SK-N-SH (cell line): ENCODE results near the gene PDIA6. TPM values are rescaled to one million over a fixed set of nuclear protein-coding genes. Genes with fewer than 3 reads are reported as not detected.

Source experiments
- CTCF ChIA-PET: fragments of 300-600, 350-600 bp; formaldehyde crosslinking; extraction: SDS; loops from one replicate; lab custom pipeline; 2021; lab: Yijun Ruan, JAX
- POLR2A ChIA-PET: fragments of 350-600 bp; sonication (Branson Sonifier 250); formaldehyde crosslinking; extraction: SDS; loops from one replicate; lab custom pipeline; 2020; ENCODE audit warnings: antibody characterized with exemption, inconsistent platforms; lab: Yijun Ruan, JAX
- DNase-seq: peaks from one replicate; pipeline ENCODE4 v3.0.0; 2012
- H2AFZ ChIP-seq: fragments of 200-600 bp; sonication (generic); 2 replicates; pipeline ENCODE4 v1.8.1; 2016; ENCODE audit warnings: antibody characterized with exemption, mild to moderate bottlenecking, low read depth
- H3F3A ChIP-seq: fragments of 200-600 bp; sonication (generic); replicated peaks from 2 replicates; pipeline ENCODE3; 2016; ENCODE audit warnings: antibody characterized with exemption, mild to moderate bottlenecking; ENCODE audit not compliant: insufficient read depth
- H3K27ac ChIP-seq, 2 experiments: fragments of 200-500 bp in 1 of 2; fragments of 200-600 bp in 1 of 2; sonication (Bioruptor generic) in 1 of 2; sonication (generic), shearing (Covaris generic) in 1 of 2; 2 replicates each; pipeline versions ENCODE4 v1.5.1 to v1.6.1; 2014 to 2016; ENCODE audit warnings: low read depth in 2 of 2, inconsistent platforms in 1 of 2, low read length in 1 of 2, mild to moderate bottlenecking in 1 of 2, mixed read lengths in 1 of 2
- H3K27me3 ChIP-seq: fragments of 200-600 bp; sonication (generic), shearing (Covaris generic); 2 replicates; pipeline ENCODE4 v1.6.1; 2016; ENCODE audit warnings: mixed run types; ENCODE audit not compliant: insufficient read depth
- H3K36me3 ChIP-seq, 2 experiments: fragments of 200-500 bp in 1 of 2; fragments of 200-600 bp in 1 of 2; sonication (Bioruptor generic) in 1 of 2; sonication (generic) in 1 of 2; replicated peaks in 1 of 2; 2 replicates each; pipeline versions ENCODE3 to v1.5.1; 2014 to 2016; ENCODE audit warnings: low read length in 1 of 2, mild to moderate bottlenecking in 1 of 2; ENCODE audit not compliant: insufficient read depth in 2 of 2, control insufficient read depth in 1 of 2
- H3K4me1 ChIP-seq, 2 experiments: fragments of 200-500 bp in 1 of 2; fragments of 200-600 bp in 1 of 2; sonication (Bioruptor generic) in 1 of 2; sonication (generic), shearing (Covaris generic) in 1 of 2; 2 replicates each; pipeline versions ENCODE4 v1.5.1 to v1.6.1; 2014 to 2016; ENCODE audit warnings: low read depth in 1 of 2, low read length in 1 of 2, mixed run types in 1 of 2; ENCODE audit not compliant: insufficient read depth in 2 of 2, control insufficient read depth in 1 of 2
- H3K4me2 ChIP-seq: fragments of 200-600 bp; sonication (generic), shearing (Covaris generic); 2 replicates; pipeline ENCODE4 v1.6.1; 2017; ENCODE audit warnings: mixed run types
- H3K4me3 ChIP-seq, 2 experiments: fragments of 200-500 bp in 1 of 2; fragments of 200-600 bp in 1 of 2; sonication (Bioruptor generic) in 1 of 2; sonication (generic), shearing (Covaris generic) in 1 of 2; 2 replicates each; pipeline versions ENCODE4 v1.5.1 to v1.8.1; 2014 to 2016; ENCODE audit warnings: low read depth in 2 of 2, inconsistent platforms in 1 of 2, low read length in 1 of 2, mild to moderate bottlenecking in 1 of 2, mixed read lengths in 1 of 2, moderate library complexity in 1 of 2
- H3K79me2 ChIP-seq: fragments of 200-600 bp; sonication (generic); 2 replicates; pipeline ENCODE4 v1.8.1; 2017; ENCODE audit warnings: mild to moderate bottlenecking; ENCODE audit not compliant: insufficient read depth
- H3K9ac ChIP-seq: fragments of 200-600 bp; sonication (generic); 2 replicates; pipeline ENCODE4 v1.6.1; 2017; ENCODE audit warnings: mixed run types
- H3K9me2 ChIP-seq: fragments of 200-600 bp; sonication (generic); 2 replicates; pipeline ENCODE4 v1.6.1; 2017; ENCODE audit warnings: mixed run types
- H3K9me3 ChIP-seq: fragments of 200-600 bp; sonication (generic); 2 replicates; pipeline ENCODE4 v1.6.1; 2017; ENCODE audit warnings: mixed run types, mild to moderate bottlenecking, moderate library complexity
- H4K20me1 ChIP-seq: fragments of 200-600 bp; sonication (generic); 2 replicates; pipeline ENCODE4 v1.6.1; 2017; ENCODE audit warnings: mild to moderate bottlenecking, mixed run types; ENCODE audit not compliant: insufficient read depth
- CHD2 ChIP-seq: fragments of 150-350 bp; IDR thresholded peaks from 2 replicates; pipeline ENCODE4 v1.6.1; 2018; ENCODE audit warnings: low read length; ENCODE audit not compliant: partially characterized antibody
- ELF1 ChIP-seq: IDR thresholded peaks from 2 replicates; pipeline ENCODE4 v1.4.0; 2012
- EZH2phosphoT487 ChIP-seq: fragments of 200-600 bp; sonication (generic); IDR thresholded peaks from 2 replicates; pipeline ENCODE4 v1.6.1; 2017; ENCODE audit warnings: low read depth, mixed run types, mild to moderate bottlenecking, antibody characterized with exemption, moderate library complexity, borderline replicate concordance
- FOSL2 ChIP-seq: IDR thresholded peaks from 2 replicates; pipeline ENCODE4 v1.4.0; 2012; ENCODE audit warnings: low read depth, mild to moderate bottlenecking, moderate library complexity, borderline replicate concordance
- GABPA ChIP-seq: IDR thresholded peaks from 2 replicates; pipeline ENCODE4 v1.4.0; 2012; ENCODE audit warnings: low read depth, mild to moderate bottlenecking
- JUND ChIP-seq: IDR thresholded peaks from 2 replicates; pipeline ENCODE4 v1.4.0; 2012
- MAX ChIP-seq: IDR thresholded peaks from 2 replicates; pipeline ENCODE4 v1.4.0; 2012; ENCODE audit warnings: low read depth
- MEF2A ChIP-seq: IDR thresholded peaks from 2 replicates; pipeline ENCODE4 v1.4.0; 2012; ENCODE audit warnings: low read depth, borderline replicate concordance
- MXI1 ChIP-seq: IDR thresholded peaks from 2 replicates; pipeline ENCODE4 v1.6.1; 2012; ENCODE audit warnings: mild to moderate bottlenecking, low read depth, low read length, improper control_type of control experiment
- POLR2AphosphoS5 ChIP-seq: IDR thresholded peaks from 2 replicates; pipeline ENCODE4 v1.6.1; 2012; ENCODE audit warnings: low read depth, low read length
- RCOR1 ChIP-seq: fragments of 150-350 bp; IDR thresholded peaks from 2 replicates; pipeline ENCODE4 v1.6.1; 2017; ENCODE audit warnings: antibody characterized with exemption, low read length
- RFX5 ChIP-seq: IDR thresholded peaks from 2 replicates; pipeline ENCODE4 v1.6.1; 2012; ENCODE audit warnings: mild to moderate bottlenecking, improper control_type of control experiment, low read length
- RXRA ChIP-seq: IDR thresholded peaks from 2 replicates; pipeline ENCODE4 v1.4.0; 2012; ENCODE audit warnings: low read depth, mild to moderate bottlenecking, borderline replicate concordance
- SIN3A ChIP-seq: IDR thresholded peaks from 2 replicates; pipeline ENCODE4 v1.6.1; 2012; ENCODE audit warnings: low read depth, mild to moderate bottlenecking, low read length, moderate library complexity, borderline replicate concordance
- SMC3 ChIP-seq: IDR thresholded peaks from 2 replicates; pipeline ENCODE4 v1.6.1; 2012; ENCODE audit warnings: low read depth, low read length, improper control_type of control experiment
- TAF1 ChIP-seq: IDR thresholded peaks from 2 replicates; pipeline ENCODE4 v1.6.1; 2012; ENCODE audit warnings: low read depth, mild to moderate bottlenecking, low read length, moderate library complexity, borderline replicate concordance
- TCF12 ChIP-seq: IDR thresholded peaks from 2 replicates; pipeline ENCODE4 v1.4.0; 2012
- TEAD4 ChIP-seq: IDR thresholded peaks from 2 replicates; pipeline ENCODE4 v1.4.0; 2012; ENCODE audit warnings: mild to moderate bottlenecking, borderline replicate concordance; ENCODE audit not compliant: insufficient read depth
- ZBTB33 ChIP-seq: IDR thresholded peaks from 2 replicates; pipeline ENCODE4 v1.4.0; 2012; ENCODE audit warnings: low read depth, borderline replicate concordance
- WGBS: methylation state at CpG from one replicate; pipeline ENCODE4 v1.1.6; 2017; ENCODE audit warnings: low lambda C conversion rate; 5-methylcytosine and 5-hydroxymethylcytosine counted together
- polyA plus RNA-seq, 3 experiments: library from polyadenylated mRNA; depleted of rRNA; stranded (reverse); fragments of >200 nt; gene quantifications; 2 replicates each; pipeline ENCODE4 v1.2.3, GENCODE V29; 2012
- TF ChIP-seq, protein P1 (sequence below): IDR thresholded peaks from 2 replicates; pipeline ENCODE4 v1.4.0; 2012; ENCODE audit warnings: low read depth, borderline replicate concordance

Gene PDIA6
- polyA plus RNA-seq, 1 of the 3 experiments (the other 2 are of a cell fraction) = 325 TPM

GRCh38 chr2:10764096-10764785, 48.3 kb downstream of the PDIA6 start:
- no peak for TF ChIP-seq RFX5
- TF ChIP-seq MXI1 = no peak
- TF ChIP-seq SMC3 = no peak
- no peak for TF ChIP-seq MEF2A
- no peak for TF ChIP-seq RXRA
- TF ChIP-seq ZBTB33 = no peak
- TF ChIP-seq TEAD4 = no peak
- TF ChIP-seq RCOR1 = no peak
- no peak for TF ChIP-seq EZH2phosphoT487
- TF ChIP-seq FOSL2 = no peak
- TF ChIP-seq ELF1 = no peak
- TF ChIP-seq MAX = no peak
- no peak for TF ChIP-seq CHD2
- TF ChIP-seq GABPA = no peak
- CTCF ChIA-PET = interaction anchor here (1.1 kb wide), 1 partner anchor 147 kb away, joined by 3 read pairs; no protein-coding TSS in a partner anchor
- H3K9ac ChIP-seq = no peak overlapping the region
- no peaks in the 10 kb centered on the region for H3F3A ChIP-seq
- H3K27me3 ChIP-seq = no peaks in the 10 kb centered on the region
- H3K4me1 ChIP-seq = peaks cover 0 to 3% of the 10 kb centered on the region in 2 experiments; a peak in 1 of 4 replicates
- POLR2A ChIA-PET = no interaction called here
- H3K9me3 ChIP-seq = no peaks in the 10 kb centered on the region
- no peaks in the 10 kb centered on the region for H3K79me2 ChIP-seq
- H3K36me3 ChIP-seq = no peaks in the 10 kb centered on the region
- no peak overlapping the region for H3K27ac ChIP-seq
- no peaks in the 10 kb centered on the region for H4K20me1 ChIP-seq
- no peak overlapping the region for H3K4me2 ChIP-seq
- DNase-seq = no peak
- H3K4me3 ChIP-seq = no peak overlapping the region
- WGBS = 84% methylated on average over 18 of the region's 18 CpGs
- H3K9me2 ChIP-seq = no peaks in the 10 kb centered on the region
- H2AFZ ChIP-seq = no peak overlapping the region

- Histone ChIP-seq H3K4me3 (no peak overlapping the region), H3K9me2 (no peaks in the 10 kb centered on the region), H3K36me3 (no peaks in the 10 kb centered on the region), H3K27ac (no peak overlapping the region), H3K27me3 (no peaks in the 10 kb centered on the region), H2AFZ (no peak overlapping the region), H3K4me2 (no peak overlapping the region), H4K20me1 (no peaks in the 10 kb centered on the region), H3K9me3 (no peaks in the 10 kb centered on the region), H3K4me1 (peaks cover 0 to 6% of the 10 kb centered on the region in 2 experiments; a peak in 1 of 4 replicates), H3K9ac (no peak overlapping the region), H3K79me2 (no peaks in the 10 kb centered on the region), H3F3A (no peaks in the 10 kb centered on the region)
- CTCF ChIA-PET = interaction anchor here (1.1 kb wide), 1 partner anchor 146 kb away, joined by 3 read pairs; no protein-coding TSS in a partner anchor
- 85% methylated on average over 9 of the region's 9 CpGs for WGBS
- no peak for TF ChIP-seq GABPA
- no peak for TF ChIP-seq MEF2A
- TF ChIP-seq EZH2phosphoT487 = no peak
- TF ChIP-seq POLR2AphosphoS5 = no peak
- no peak for TF ChIP-seq CHD2
- TF ChIP-seq, protein P1, sequence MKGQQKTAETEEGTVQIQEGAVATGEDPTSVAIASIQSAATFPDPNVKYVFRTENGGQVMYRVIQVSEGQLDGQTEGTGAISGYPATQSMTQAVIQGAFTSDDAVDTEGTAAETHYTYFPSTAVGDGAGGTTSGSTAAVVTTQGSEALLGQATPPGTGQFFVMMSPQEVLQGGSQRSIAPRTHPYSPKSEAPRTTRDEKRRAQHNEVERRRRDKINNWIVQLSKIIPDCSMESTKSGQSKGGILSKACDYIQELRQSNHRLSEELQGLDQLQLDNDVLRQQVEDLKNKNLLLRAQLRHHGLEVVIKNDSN = no peak
- no peak for TF ChIP-seq TEAD4
- TF ChIP-seq ZBTB33 = no peak
- TF ChIP-seq TAF1 = no peak
- no peak for TF ChIP-seq JUND
- no peak for TF ChIP-seq TCF12
- TF ChIP-seq SMC3 = no peak
- no peak for TF ChIP-seq ELF1
- no peak for TF ChIP-seq SIN3A
- POLR2A ChIA-PET = no interaction called here
- DNase-seq = no peak
Measured at GRCh38 chr2:10763461-10763800, 49.2 kb downstream of the PDIA6 start.
